ENCODE results near the gene ABCC2.
"Not testable (repeated sequence)": the region's sequence is repeated elsewhere in the genome, so short reads cannot be mapped to it uniquely, and the experiment has no call there.

The ABCC2 gene

DNA sequence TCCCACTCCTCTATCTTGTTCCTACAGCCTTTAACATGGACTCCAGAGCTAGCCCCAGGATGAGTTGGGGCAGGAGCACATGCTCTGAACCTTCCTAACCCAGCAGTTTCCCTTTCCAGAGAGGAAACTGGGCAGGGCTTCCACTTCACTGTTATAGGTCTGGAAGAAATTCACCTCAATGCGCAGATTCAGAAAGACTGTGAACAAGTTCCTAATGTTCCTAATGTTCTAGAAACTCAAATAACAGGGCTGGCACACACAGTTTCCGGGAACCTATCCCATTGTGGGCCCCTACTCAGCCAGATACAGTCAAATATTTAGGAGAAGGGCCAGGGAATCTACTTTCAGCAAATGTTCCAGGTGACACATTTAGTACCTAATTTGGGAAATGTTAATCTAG is 29.7 kb downstream of the ABCC2 start:
- DNase-seq, result no peak

DNA sequence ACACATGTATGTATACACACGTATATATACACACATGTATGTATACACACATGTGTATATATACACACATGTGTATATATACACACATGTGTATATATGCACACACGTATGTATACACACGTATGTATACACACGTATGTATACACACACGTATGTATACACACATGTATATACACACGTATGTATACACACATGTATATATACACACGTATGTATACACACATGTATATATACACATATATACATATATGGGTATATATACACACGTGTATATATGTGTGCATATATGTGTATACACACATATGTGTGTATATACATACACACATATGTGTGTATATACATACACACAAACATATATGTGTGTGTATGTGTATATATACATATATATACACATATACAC is 31.7 kb downstream of the ABCC2 start:
- no peak for DNase-seq

DNA sequence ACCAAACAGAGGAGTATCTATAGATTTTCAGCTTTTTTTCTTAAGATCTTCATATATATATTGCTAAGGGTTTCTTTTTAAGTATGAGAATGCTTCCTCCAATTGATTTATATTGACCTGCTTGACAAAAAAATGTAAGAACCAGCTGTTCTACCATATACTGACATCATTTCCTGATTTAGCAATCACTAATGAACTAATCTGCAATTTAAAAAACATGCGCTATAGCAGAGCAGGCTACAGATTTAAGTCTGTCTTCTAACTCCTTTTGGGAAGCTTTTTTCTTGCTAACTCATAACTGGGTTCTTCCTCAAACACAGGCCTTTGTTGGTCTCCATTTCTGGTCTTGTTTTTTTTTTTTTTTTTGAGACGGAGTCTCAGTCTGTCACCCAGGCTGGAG is 33.2 kb downstream of the ABCC2 start:
- DNase-seq, result no peak

DNA sequence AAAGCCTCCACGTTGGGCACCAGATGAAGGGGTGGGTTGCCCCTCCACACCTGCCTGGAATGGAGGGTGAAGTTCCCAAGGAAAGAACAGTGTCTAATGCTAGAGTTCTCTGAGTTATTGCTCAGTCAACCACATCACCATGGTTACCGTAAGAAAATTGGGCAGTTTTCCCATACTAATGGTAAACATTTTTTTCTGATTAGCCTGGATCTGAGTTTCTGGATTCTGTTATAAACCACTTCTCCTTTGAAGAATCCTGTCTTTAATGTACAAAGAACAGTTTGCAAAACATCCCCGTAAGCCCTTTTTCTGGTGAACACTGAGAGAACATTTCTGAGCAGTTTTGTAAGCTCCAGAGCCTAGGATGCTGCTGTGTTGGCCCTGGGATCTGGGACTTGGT is 45.5 kb downstream of the ABCC2 start:
- DNase-seq, result no peak

DNA sequence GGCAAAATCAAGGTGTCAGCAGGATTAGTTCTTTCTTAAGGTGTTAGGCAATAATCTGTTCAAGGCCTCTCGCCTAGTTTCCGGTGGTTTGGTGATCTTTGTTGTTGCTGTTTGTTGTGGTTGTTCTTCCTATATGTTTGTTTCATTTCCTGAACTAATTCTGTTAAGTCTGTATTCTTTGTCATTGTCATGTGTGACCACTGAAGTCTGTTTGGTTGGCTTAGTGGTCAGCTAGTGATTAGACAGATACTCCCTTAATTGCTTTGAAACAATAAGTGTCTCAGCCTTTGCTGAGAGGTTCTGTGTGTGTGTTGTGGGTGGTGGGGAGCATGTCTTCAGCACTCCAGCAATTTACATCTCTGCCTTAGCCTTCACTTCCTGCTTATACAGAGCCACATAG is 46.0 kb downstream of the ABCC2 start:
- DNase-seq, result no peak

DNA sequence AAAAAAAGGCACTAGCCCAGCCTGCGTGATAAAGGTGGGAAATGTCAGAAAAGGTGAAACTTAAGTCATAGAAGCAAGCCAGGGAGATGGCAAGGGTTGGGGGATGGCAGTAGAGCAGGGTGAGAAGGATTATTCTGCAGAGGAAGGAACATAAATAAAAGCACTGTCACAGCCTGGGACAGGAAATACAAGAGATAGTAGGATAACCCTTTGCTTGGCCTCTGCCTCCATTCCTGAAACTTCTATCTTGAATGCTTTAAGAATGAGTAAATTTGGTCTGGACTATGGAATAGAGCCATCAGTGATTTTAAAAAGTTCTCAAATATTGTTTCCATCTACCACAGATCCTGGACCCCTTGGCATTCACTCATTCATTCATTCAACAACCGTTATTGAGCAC is 50.0 kb downstream of the ABCC2 start:
- no peak for DNase-seq

DNA sequence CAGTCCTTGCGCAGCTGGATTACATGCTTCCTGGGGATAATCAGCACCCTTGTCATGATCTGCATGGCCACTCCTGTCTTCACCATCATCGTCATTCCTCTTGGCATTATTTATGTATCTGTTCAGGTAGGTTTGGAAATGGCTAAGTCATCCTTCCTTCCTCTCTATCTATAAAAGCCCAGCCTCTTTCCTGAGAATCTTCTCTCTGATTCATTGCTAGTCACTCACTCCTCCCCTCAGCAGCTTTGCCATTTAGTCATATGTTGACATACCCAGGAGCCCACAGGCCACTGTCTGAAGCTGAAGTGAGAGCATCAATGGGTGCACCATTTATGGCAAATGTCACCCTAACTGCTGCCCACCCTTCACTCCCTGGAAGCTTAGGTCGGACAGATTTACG is 52.0 kb downstream of the ABCC2 start:
- peak; percentile 39 for DNase-seq

DNA sequence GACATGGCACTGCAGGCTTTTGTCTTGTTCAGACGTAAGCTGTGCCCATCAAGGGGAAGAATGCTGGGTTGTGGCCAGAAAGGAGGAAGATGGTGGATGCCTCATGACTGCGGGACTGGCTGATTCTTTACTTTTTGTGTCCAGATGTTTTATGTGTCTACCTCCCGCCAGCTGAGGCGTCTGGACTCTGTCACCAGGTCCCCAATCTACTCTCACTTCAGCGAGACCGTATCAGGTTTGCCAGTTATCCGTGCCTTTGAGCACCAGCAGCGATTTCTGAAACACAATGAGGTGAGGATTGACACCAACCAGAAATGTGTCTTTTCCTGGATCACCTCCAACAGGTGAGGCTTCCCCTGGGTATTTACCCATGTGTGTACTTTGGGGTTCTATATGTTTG is 53.5 kb downstream of the ABCC2 start:
- DNase-seq, result no peak

DNA sequence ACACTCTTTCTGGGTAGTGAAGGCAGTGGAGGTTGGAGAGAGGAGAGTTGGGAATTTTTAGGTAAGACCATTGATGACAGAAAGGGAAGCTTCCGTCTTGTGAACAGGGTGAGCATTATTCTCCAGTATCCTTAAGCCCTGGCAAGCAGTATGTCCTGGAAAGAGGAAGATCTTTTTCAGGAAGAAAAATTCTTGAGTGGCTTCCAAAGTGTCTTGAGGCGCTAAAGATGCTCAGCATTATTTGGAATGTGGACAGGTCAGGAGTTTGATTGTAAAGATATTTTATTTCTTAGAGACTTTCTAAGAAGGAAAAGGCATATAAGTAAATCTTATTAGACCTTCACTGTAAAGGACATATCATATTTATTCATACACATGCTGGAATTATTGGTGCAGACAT is 54.3 kb downstream of the ABCC2 start:
- no peak for DNase-seq

DNA sequence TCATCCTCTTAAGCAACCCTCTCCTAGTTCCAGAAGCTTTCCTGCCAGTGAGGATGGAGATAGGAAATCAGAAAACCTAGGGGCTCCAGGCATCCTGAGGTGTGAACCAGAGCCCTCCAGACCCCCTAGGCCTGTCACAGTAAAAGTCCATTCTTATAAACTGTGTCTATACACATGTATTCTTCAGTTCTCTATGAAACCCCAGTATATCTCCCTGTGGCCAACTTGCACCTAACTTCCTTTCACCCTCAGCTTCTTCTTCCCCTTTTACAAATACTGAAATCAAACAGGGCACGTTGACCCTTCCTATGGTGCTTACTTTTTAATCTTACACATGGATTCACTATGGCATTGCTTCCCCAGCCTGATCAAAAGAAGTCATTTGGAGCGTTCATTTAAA is 58.4 kb downstream of the ABCC2 start:
- not testable (repeated sequence) for DNase-seq

DNA sequence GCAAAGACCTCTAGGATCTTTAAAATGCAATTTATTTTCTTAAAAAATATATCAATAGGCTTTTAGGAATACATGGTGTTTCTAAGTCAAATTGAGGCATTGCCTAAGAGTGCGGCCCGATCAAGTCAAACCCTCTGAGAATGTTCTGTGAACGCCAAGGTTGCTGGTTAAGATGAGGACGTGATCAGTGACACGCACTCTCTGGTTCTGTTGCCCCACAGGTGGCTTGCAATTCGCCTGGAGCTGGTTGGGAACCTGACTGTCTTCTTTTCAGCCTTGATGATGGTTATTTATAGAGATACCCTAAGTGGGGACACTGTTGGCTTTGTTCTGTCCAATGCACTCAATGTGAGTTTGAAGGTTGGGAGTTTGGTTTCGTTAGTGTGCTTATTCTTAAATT is 59.3 kb downstream of the ABCC2 start:
- no peak for DNase-seq

DNA sequence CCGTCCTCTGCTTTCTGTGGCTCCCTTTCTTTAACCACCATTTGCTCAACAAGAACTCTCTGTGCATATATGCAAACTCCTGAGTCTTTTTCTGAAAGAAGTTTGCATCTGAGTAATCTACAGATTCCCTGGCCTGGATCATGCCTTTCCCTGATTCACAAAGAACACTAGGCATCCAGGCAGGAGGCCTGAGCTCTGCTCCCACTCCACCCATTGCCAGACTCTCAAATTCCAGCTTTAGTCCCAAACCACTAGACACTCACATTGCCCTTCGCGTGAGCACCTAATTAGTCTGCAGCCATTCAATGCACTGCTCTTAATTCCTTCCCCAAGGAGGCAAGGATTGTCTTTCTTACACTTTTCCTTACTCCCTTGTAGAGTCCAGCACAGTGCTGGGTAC is 60.9 kb downstream of the ABCC2 start:
- DNase-seq, result no peak

DNA sequence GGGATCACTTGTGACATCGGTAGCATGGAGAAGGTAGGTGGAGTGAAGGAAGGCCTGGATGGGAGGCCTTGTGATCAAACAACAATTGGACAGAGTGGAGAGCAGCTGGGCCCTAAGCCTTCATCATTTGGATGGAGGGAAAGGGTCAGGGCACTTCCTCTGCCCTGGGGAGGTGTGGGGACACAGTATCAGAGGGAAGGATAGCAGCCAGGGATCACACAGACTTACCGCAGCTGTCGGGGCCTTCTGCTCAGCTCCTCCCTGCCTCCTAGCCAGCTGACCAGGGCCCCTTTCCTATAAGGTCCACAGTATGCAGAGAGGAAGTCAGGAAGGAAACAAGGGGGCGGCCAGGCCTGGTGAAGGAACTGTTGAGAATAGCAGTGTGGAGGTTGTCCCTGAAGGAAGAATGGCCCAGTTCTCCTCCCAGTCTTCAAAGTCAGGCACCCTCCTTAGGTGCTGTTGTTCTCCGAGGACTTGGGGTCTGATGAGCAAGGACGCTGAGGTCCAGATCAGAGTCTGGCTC is 62.1 kb downstream of the ABCC2 start:
- DNase-seq, result no peak

DNA sequence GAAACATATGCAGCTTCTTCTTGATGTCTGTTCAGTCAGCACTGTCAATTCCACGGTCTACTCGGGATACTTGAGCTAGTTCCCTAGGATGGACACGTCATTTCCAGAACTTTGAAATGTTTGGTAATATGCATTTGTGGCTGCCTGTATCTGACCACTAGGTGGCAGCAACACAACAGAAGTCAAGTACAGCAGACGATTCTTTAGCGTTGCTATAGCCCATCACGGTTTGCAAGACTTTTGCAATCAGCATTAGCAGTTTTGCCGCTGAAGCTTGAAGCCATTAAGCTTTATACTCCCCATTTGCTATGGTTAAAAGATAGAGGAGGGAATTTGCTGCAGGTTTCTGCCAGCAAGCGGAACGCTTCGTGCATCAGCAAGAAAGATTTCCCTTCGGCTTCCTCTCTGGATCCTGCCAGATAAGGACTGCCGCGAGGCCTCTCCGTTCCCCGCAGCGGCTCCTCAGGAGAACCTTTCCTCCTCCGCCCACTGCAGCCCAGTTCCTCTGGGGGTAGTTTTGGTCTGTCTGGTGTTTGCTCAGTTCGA is 63.5 kb downstream of the ABCC2 start:
- peak; percentile 73 for DNase-seq

DNA sequence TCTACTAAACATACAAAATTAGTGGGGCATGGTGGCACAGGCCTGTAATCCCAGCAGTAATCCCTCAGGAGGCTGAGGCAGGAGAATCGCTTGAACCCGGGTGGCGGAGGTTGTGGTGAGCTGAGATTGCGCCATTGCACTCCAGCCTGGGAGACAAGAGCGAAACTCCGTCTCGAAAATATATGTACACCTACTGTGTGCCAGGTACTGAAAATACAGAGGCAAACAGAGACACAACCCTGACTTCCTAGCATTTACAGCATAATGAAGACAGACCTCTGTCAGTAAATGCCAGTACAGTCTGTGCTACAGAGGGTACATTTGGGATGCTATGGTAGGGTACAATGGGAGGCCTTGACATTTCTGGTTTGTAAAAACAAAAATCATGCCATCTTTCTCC is 66.6 kb downstream of the ABCC2 start:
- DNase-seq, result no peak

DNA sequence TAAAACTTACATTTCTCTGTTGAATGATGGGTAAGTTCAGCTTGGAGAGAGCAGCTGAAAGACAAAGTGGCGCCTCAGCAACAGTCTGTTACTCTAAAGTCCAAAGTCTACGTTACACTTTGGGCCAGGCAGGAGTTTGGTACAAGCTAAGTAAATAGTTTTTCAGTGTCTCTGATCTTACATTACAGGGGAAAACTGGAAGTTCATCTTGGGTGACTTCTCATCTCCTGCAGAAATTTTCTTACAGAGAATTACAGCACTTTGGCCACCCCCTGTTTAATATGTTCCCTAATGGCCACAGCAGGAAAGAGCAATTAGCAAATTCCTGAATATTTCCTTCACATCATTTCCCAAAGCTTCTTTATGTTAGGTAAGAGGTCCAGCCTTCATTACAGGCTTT is 67.1 kb downstream of the ABCC2 start:
- DNase-seq, result no peak

DNA sequence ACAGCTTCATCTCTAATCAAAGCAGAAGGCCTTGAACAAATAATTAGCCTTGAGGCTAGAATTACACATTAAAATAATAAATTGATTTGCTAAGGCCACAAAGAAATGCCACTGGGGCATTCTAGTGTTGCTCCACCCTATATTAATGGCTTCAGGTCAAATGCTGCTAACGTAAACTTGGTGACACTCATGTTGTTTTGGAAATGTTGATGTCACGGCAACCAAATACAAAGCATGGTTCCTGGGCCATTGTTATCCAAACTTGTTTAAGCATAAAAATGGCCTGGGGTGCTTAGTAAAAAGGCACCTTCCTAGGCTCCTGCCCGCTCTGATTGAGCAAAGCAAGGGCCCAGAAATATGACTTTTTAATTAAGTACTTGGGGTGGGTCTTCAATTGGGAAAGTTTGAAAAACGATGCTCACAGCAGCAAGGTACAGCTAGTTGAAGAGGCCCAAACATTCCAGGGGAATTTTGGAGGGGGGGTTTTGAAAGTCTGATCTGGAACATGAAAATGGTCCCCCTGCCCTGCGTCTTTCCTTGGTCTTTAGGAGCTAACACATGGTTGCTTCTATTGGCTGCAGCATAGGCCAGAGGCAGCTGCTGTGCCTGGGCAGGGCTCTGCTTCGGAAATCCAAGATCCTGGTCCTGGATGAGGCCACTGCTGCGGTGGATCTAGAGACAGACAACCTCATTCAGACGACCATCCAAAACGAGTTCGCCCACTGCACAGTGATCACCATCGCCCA is 67.8 kb downstream of the ABCC2 start:
- no peak for DNase-seq

DNA sequence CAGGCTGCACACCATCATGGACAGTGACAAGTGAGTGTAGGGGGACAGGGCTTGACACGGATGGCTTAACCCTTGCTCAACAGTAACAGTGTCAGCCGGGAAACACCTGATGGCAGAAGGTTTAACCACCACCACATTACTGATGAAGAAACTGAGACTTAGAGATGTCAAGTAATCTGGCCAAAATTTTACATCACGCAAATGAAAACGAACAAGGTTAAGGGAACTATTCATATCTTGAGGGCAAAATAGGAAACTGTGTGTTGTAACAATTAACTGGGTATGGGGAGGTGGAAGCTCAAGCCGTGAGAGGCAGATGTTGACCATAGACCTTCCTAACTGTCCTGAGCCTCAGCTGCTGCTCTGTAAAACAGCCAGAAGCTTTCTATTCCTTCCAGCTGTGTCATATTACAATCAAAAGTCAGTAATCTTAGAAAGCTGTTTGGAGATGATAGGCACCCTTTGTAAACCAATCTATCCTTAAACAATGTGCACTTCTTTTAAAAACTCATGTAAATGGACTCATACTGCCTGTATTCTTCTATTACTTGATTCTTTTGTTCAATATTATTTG is 68.4 kb downstream of the ABCC2 start:
- no peak for DNase-seq

DNA sequence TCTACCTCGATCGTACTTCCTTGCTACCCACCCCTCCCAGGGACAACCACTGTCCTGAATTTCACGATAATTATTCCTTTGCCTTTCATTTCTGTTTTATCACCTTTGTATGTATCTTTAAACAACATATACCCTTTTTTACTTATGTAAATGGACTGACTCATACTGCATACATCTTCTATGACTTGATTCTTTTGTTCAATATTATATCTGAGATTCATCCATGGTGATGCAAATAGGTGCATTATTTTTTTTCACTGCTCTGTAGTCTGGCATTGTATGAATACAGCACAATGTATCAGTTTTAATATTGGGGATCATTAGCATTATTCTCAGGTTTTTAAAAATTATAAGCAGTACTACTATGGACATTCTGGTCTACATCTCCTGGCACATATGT is 69.4 kb downstream of the ABCC2 start:
- no peak for DNase-seq

DNA sequence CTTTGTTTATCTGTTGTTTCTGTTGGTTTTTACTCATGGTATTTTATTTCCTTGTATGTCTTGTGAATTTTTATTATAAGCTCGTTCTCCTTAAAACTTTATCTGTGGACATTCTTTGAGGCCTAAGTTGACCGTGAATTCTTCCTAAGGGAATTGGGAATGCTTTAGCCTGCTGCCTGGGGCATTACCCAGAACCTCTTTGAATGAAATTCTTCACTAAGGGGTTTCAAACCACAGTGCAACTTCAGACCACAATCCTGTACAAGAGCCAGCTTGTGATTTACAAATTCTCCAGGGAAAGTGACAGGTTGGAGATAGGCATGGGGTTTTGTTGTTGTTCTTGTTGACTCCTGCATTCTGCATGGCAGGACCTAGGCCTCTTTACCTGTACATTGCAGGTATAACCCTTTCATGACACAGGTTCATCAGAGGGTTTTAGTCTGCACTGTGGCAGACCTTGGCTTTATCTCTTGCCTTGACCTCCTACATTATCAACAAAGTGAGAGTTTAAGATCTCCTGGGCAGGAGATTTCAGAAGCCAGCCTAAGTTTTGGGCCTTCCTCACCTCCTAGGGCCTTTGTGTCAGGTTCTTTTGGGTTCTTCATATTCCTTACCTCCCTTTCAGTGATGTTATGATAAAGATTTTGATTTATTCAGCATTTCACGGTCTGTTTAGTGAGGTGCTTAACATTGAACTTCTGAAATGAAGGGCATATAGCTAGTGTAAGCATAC is 70.2 kb downstream of the ABCC2 start:
- DNase-seq, result peak; percentile 39

DNA sequence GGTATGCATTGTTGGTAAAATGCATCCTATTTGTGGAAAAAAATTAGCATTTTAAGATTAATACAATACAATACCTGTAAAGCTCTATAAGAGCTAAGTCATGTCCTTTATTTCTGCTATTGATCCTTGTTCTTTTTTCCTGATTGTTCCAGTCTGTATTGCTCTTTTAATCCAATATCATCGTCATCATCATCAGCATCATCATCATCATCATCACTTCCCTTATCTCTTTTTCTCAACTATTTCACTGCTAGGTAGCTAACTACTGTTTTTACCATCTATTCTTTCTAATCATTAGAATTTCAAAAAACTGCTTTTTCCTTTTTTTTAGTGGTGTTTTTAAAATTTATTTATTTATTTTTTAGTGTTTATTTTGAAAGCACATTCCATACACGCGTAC is 71.2 kb downstream of the ABCC2 start:
- no peak for DNase-seq

DNA sequence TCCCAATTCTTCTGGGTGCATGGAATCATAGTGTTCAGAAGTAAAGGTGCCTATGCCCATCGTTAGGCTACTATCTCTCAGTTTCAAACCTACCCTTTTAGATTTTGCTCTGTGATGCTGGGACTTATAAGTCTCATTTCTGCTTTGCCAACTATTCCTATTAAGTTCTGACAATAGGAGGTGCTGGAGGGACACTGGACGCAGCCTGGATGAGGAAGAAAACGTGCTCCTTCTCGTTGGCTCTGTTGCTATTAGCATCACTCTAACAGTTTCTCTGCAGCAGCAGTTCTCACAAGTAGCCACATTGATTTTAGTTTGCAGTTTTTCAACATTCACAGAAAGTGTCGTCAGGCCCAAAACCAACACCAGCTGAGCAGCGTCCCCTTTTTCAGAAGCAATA is 72.4 kb downstream of the ABCC2 start:
- DNase-seq, result no peak

DNA sequence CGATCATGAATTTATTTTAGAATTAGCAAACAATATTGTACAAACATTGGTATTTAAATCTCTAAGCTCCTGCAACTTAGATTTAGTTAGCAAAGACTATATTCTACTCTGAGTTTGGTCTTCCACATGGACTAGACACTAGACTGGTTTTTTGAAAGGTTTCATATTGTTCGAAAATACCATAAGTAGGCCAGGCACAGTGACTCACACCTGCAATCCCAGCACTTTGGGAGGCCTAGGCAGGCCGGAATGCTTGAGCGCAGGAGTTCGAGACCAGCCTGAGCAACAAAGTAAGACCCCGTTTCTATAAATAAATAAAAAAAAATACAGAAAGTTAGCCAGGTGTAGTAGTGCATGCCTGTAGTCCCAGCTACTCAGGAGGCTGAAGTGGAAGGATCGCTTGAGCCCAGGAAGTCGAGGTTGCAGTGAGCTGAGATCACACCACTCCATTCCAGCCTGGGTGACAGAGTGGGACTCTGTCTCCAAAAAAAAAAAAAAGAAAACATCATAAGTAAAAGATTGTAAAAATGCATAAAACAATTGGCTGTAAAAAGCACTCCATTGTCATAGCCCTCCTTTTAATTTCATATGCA is 73.1 kb downstream of the ABCC2 start:
- DNase-seq, result no peak

DNA sequence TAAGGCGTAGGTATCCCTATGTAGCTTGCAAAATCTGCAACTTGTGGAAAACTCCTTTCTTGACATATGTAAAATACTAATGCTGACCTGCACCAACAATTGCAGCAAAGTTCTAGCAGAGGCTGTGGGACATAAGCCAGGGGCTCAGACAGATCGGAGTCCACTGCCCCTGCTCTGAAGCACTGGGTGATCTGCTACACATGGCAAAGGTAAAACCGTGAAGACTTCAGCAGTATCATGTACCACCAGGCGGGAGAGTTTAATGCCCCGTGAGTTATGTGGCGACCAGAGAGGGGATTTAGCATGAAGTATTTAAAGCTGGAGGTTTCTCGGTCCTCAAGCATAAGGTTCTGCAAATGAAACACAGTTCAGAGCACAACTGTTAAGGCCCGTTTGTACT is 76.4 kb downstream of the ABCC2 start:
- no peak for DNase-seq
